GM23338 (cell line): ENCODE data around the gene TRMT61A. TPM values are rescaled to one million over a fixed set of nuclear protein-coding genes. Genes with fewer than 3 reads are reported as not detected.

ENCODE experiments used
- ATAC-seq: fragments of 200-7000 bp; cut with Tn5 transposase; 3 replicates; pipeline ENCODE4 v1.9.1; 2020
- DNase-seq: peaks from one replicate; pipeline ENCODE4 v3.0.0-alpha.2; 2015; ENCODE audit warnings: low spot score
- H2AFZ ChIP-seq: fragments of 200-600 bp; sonication (generic); 2 replicates; pipeline ENCODE4 v1.8.0; 2016; ENCODE audit warnings: antibody characterized with exemption, mild to moderate bottlenecking, moderate library complexity
- H3F3A ChIP-seq: fragments of 200-600 bp; sonication (generic); replicated peaks from 2 replicates; pipeline ENCODE4 v1.8.0; 2017; ENCODE audit warnings: antibody characterized with exemption, mixed run types, low read depth
- H3K27ac ChIP-seq: fragments of 200-600 bp; sonication (generic); 2 replicates; pipeline ENCODE4 v1.6.1; 2016; ENCODE audit warnings: low read depth
- H3K27me3 ChIP-seq: fragments of 200-600 bp; sonication (generic); 2 replicates; pipeline ENCODE4 v1.8.0; 2016; ENCODE audit warnings: mild to moderate bottlenecking, mixed run types, moderate library complexity; ENCODE audit not compliant: insufficient read depth
- H3K36me3 ChIP-seq: fragments of 200-600 bp; sonication (generic); 2 replicates; pipeline ENCODE4 v1.8.0; 2016; ENCODE audit warnings: mild to moderate bottlenecking; ENCODE audit not compliant: insufficient read depth
- H3K4me1 ChIP-seq: fragments of 200-600 bp; sonication (generic); 2 replicates; pipeline ENCODE4 v1.8.0; 2016; ENCODE audit warnings: mild to moderate bottlenecking, moderate library complexity; ENCODE audit not compliant: insufficient read depth
- H3K4me2 ChIP-seq: fragments of 200-600 bp; sonication (generic); 2 replicates; pipeline ENCODE4 v1.7.1; 2017; ENCODE audit warnings: mixed run types
- H3K4me3 ChIP-seq: fragments of 200-600 bp; sonication (generic); 2 replicates; pipeline ENCODE4 v1.6.1; 2016; ENCODE audit warnings: mixed run types
- H3K79me2 ChIP-seq: fragments of 200-600 bp; sonication (generic); replicated peaks from 2 replicates; pipeline ENCODE4 v1.8.0; 2017; ENCODE audit warnings: mild to moderate bottlenecking; ENCODE audit not compliant: insufficient read depth
- H3K9me2 ChIP-seq: fragments of 200-600 bp; sonication (generic); 2 replicates; pipeline ENCODE4 v1.8.0; 2017; ENCODE audit not compliant: insufficient read depth
- H4K20me1 ChIP-seq: fragments of 200-600 bp; sonication (generic); replicated peaks from 2 replicates; pipeline ENCODE4 v1.8.0; 2017; ENCODE audit warnings: mild to moderate bottlenecking; ENCODE audit not compliant: insufficient read depth
- H3K27ac Mint-ChIP-seq: 2 replicates; pipeline ENCODE4 v1.8.0; 2020; ENCODE audit warnings: inconsistent platforms, mild to moderate bottlenecking, moderate library complexity, mixed read lengths
- H3K27me3 Mint-ChIP-seq: 3 replicates; pipeline ENCODE4 v1.8.0; 2022; ENCODE audit warnings: low read depth, mild to moderate bottlenecking, moderate library complexity, mixed read lengths, inconsistent platforms; ENCODE audit not compliant: insufficient read depth, poor library complexity
- H3K36me3 Mint-ChIP-seq: 3 replicates; pipeline ENCODE4 v1.8.0; 2021; ENCODE audit warnings: low read depth, mild to moderate bottlenecking, inconsistent platforms, moderate library complexity, mixed read lengths
- H3K4me1 Mint-ChIP-seq: 3 replicates; pipeline ENCODE4 v1.8.0; 2020; ENCODE audit warnings: mild to moderate bottlenecking, inconsistent platforms, mixed read lengths
- H3K4me3 Mint-ChIP-seq: 3 replicates; pipeline ENCODE4 v1.8.0; 2021; ENCODE audit warnings: moderate library complexity, mild to moderate bottlenecking, inconsistent platforms, mixed read lengths
- H3K9me3 Mint-ChIP-seq: 3 replicates; pipeline ENCODE4 v1.8.0; 2020; ENCODE audit warnings: moderate library complexity, mild to moderate bottlenecking, inconsistent platforms, mixed read lengths
- CREB1 ChIP-seq: fragments of 250-450 bp; sonication (Bioruptor Pico); IDR thresholded peaks from 2 replicates; pipeline ENCODE4 v1.5.0; 2020; ENCODE audit warnings: low read depth, mild to moderate bottlenecking, moderate library complexity
- EZH2 ChIP-seq: fragments of 200-600 bp; sonication (generic); IDR thresholded peaks from one replicate; pipeline ENCODE4 v1.8.0; 2017; ENCODE audit warnings: antibody characterized with exemption, mild to moderate bottlenecking, low read depth; ENCODE audit not compliant: unreplicated experiment
- JUNB ChIP-seq: IDR thresholded peaks from one replicate; pipeline ENCODE4 v1.6.1; 2016; ENCODE audit warnings: antibody characterized with exemption; ENCODE audit not compliant: unreplicated experiment
- POLR2AphosphoS5 ChIP-seq: IDR thresholded peaks from 2 replicates; pipeline ENCODE4 v1.6.1; 2016; ENCODE audit warnings: antibody characterized with exemption, low read depth
- ZNF114 ChIP-seq: fragments of 250-450 bp; sonication (Bioruptor Pico); IDR thresholded peaks from 2 replicates; pipeline ENCODE4 v1.5.0; 2020; ENCODE audit warnings: mild to moderate bottlenecking, moderate library complexity
- ZNF331 ChIP-seq: fragments of 250-450 bp; sonication (Bioruptor Pico); IDR thresholded peaks from 2 replicates; pipeline ENCODE4 v1.5.0; 2020; ENCODE audit warnings: low read depth, mild to moderate bottlenecking, moderate library complexity
- polyA plus RNA-seq: library from polyadenylated mRNA; unstranded; fragments of >200 nt; fragmentation: Nextera tagmentation; extraction: Ambion mirVana; gene quantifications from 2 replicates; pipeline ENCODE4 v1.2.1, GENCODE V29; 2016
- total RNA-seq: library from RNA; depleted of rRNA; stranded (reverse); fragments of >200 nt; shearing (Covaris generic); gene quantifications from 2 replicates; pipeline ENCODE4 v1.2.3, GENCODE V29; 2014
- TF ChIP-seq, protein P1 (sequence below), 2 experiments: fragments of 200-600 bp in 1 of 2; sonication (generic) in 1 of 2; conservative IDR thresholded peaks; 2 replicates each; pipeline versions ENCODE4 v1.5.1 to v1.6.1; 2016 to 2017; ENCODE audit warnings: antibody characterized with exemption in 2 of 2, low read depth in 2 of 2, mild to moderate bottlenecking in 2 of 2, moderate library complexity in 1 of 2
- TF ChIP-seq, protein P2 (sequence below): IDR thresholded peaks from 2 replicates; pipeline ENCODE4 v1.6.1; 2016; ENCODE audit warnings: antibody characterized with exemption
- TF ChIP-seq, protein P3 (sequence below): IDR thresholded peaks from one replicate; pipeline ENCODE4 v1.6.1; 2018; ENCODE audit warnings: antibody characterized with exemption; ENCODE audit not compliant: unreplicated experiment

The TRMT61A gene
- total and polyA plus RNA-seq, 2 experiments from 2014 or later = 13.4 to 28.2 TPM

DNA sequence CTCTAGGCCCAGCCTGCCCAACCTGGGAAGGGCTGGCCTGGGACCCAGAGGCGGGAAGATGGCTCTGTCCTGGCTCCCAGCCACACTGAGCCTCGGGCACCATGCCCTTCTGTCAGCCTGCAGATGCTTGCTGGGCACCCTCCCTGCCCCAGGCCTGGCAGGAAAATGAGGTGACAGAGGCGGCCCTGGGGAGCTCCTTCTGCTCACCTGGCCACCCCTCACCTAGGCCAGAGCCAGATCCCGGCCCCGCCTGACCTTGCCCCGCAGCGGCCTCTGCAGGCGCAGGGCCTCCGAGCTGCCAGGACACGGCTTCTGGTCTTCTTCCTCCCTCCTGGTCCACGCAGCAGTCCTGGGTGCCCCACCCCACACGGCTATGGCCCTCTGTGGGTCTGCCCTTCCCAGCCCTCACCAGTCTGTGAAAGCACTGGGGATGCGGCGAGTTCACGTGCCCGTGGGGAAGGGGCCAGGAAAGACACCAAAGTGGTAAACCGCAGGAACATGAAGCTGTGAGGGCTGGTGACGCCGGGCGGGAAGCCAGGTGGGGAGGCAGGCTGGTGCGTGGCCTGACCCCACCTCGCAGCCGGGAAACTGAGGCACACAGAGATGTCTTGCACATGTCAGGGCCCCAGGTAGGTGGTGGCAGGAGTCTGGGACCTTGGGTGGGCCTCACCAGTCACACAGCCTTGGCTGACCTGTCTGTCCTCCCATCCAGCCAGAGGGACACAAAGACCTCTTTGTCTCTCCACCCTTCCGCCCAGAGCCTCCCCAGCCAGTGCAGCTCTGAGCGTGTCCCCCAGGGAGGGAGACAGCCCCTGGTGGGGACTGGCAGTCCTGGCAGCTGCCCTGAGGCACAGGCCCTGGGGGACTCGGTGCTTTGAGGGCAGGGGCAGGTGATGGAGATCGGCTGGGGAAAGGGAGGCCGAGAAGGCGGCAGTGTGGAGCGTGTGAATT, 20.6 kb downstream of the TRMT61A start:
- TF ChIP-seq POLR2AphosphoS5 = no peak
- TF ChIP-seq, protein P1, sequence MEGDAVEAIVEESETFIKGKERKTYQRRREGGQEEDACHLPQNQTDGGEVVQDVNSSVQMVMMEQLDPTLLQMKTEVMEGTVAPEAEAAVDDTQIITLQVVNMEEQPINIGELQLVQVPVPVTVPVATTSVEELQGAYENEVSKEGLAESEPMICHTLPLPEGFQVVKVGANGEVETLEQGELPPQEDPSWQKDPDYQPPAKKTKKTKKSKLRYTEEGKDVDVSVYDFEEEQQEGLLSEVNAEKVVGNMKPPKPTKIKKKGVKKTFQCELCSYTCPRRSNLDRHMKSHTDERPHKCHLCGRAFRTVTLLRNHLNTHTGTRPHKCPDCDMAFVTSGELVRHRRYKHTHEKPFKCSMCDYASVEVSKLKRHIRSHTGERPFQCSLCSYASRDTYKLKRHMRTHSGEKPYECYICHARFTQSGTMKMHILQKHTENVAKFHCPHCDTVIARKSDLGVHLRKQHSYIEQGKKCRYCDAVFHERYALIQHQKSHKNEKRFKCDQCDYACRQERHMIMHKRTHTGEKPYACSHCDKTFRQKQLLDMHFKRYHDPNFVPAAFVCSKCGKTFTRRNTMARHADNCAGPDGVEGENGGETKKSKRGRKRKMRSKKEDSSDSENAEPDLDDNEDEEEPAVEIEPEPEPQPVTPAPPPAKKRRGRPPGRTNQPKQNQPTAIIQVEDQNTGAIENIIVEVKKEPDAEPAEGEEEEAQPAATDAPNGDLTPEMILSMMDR (conservative IDR thresholded peaks at IDR 0.05; ENCODE audit: low read depth in 2 of 2) = peak in 1 of 2 experiments; percentile 33; a peak in 2 of 4 replicates
- Histone ChIP-seq H3K4me1 (no peaks in the 10 kb centered on the region), H3K4me2 (no peak overlapping the region), H3K36me3 (no peaks in the 10 kb centered on the region), H3K4me3 (no peak overlapping the region), H3K27ac (no peak overlapping the region), H3K27me3 (no peaks in the 10 kb centered on the region), H2AFZ (no peak overlapping the region), H3K9me2 (no peaks in the 10 kb centered on the region), H3K79me2 (no peaks in the 10 kb centered on the region), H4K20me1 (no peaks in the 10 kb centered on the region), H3F3A (no peaks in the 10 kb centered on the region)
- Mint-ChIP-seq H3K27me3 (peaks cover 8% of the 10 kb centered on the region), H3K4me1 (peaks cover 5% of the 10 kb centered on the region; the same call in 1 of the 3 replicates), H3K27ac (no peak overlapping the region), H3K9me3 (no peaks in the 10 kb centered on the region), H3K36me3 (no peaks in the 10 kb centered on the region; the same call in 2 of the 3 replicates), H3K4me3 (no peak overlapping the region)
- ATAC-seq (peak; percentile 10), DNase-seq (no peak)

DNA sequence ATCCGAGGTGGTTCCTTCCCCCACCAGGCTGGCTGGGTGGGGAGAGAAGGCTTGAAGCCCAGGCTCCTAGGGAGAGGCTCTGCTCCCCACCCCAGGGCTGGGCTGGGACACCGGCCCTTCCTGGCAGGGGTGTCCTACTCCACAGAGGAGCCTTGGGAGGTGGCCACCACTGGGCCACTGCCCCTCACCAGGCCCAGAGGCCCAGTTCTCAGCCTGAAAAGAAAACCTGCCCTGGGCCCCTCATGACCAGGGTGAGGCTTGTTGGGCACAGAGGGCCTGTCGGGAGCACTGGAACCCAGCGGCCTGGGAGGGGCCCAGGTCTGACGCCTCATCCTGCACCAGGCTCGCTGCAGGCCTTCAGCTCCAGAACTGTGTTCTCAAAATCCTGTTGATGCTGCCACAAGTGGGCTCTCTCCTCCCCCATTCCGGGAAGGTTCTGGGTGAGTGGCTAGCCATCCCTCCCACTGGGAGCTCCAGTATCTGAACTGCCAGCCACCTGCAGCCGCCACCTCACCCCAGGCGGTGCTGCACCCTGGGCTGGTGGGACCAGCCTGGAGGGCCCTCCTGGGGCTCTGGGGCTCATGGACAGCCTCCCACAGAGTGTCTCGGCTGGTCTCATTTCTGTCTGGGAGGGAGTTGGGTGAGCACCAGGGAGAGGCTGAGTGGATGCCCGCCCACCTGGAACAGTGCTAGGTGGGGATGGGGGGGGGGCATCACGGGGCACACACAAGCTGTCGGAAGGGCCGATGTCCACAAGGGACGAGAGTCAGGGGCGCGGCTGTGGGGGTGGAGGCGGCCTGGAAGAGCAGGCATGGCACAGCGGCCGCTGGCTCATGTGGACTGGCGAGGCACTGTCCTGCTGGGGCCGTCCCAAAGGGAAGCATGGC, 21.7 kb downstream of the TRMT61A start:
- H3K27ac ChIP-seq = no peak overlapping the region
- H3K27me3 ChIP-seq = no peaks in the 10 kb centered on the region
- ATAC-seq (no peak), DNase-seq (no peak)
- no peak overlapping the region for H3K27ac Mint-ChIP-seq
- no peaks in the 10 kb centered on the region for H3K4me1 ChIP-seq
- H3K4me3 Mint-ChIP-seq = no peak overlapping the region
- no peaks in the 10 kb centered on the region for H4K20me1 ChIP-seq
- no peak overlapping the region for H3K4me3 ChIP-seq
- no peaks in the 10 kb centered on the region for H3K79me2 ChIP-seq
- H3F3A ChIP-seq = no peaks in the 10 kb centered on the region
- no peak overlapping the region for H3K4me2 ChIP-seq
- H3K9me3 Mint-ChIP-seq = no peaks in the 10 kb centered on the region
- H3K36me3 ChIP-seq = no peaks in the 10 kb centered on the region
- no peaks in the 10 kb centered on the region; the same call in 2 of the 3 replicates for H3K36me3 Mint-ChIP-seq
- peaks cover 6% of the 10 kb centered on the region for H3K27me3 Mint-ChIP-seq
- H3K9me2 ChIP-seq = no peaks in the 10 kb centered on the region
- peaks cover 5% of the 10 kb centered on the region; the same call in 1 of the 3 replicates for H3K4me1 Mint-ChIP-seq
- no peak overlapping the region for H2AFZ ChIP-seq
- TF ChIP-seq EZH2 = no peak
- TF ChIP-seq CREB1 (CRISPR knock-in tag) = no peak
- TF ChIP-seq, protein P2, sequence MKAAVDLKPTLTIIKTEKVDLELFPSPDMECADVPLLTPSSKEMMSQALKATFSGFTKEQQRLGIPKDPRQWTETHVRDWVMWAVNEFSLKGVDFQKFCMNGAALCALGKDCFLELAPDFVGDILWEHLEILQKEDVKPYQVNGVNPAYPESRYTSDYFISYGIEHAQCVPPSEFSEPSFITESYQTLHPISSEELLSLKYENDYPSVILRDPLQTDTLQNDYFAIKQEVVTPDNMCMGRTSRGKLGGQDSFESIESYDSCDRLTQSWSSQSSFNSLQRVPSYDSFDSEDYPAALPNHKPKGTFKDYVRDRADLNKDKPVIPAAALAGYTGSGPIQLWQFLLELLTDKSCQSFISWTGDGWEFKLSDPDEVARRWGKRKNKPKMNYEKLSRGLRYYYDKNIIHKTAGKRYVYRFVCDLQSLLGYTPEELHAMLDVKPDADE = no peak
- TF ChIP-seq JUNB = no peak
- TF ChIP-seq POLR2AphosphoS5 = no peak
- no peak for TF ChIP-seq ZNF331
- TF ChIP-seq, protein P1 (conservative IDR thresholded peaks at IDR 0.05; ENCODE audit: low read depth in 2 of 2) = no peak
- TF ChIP-seq, protein P3, sequence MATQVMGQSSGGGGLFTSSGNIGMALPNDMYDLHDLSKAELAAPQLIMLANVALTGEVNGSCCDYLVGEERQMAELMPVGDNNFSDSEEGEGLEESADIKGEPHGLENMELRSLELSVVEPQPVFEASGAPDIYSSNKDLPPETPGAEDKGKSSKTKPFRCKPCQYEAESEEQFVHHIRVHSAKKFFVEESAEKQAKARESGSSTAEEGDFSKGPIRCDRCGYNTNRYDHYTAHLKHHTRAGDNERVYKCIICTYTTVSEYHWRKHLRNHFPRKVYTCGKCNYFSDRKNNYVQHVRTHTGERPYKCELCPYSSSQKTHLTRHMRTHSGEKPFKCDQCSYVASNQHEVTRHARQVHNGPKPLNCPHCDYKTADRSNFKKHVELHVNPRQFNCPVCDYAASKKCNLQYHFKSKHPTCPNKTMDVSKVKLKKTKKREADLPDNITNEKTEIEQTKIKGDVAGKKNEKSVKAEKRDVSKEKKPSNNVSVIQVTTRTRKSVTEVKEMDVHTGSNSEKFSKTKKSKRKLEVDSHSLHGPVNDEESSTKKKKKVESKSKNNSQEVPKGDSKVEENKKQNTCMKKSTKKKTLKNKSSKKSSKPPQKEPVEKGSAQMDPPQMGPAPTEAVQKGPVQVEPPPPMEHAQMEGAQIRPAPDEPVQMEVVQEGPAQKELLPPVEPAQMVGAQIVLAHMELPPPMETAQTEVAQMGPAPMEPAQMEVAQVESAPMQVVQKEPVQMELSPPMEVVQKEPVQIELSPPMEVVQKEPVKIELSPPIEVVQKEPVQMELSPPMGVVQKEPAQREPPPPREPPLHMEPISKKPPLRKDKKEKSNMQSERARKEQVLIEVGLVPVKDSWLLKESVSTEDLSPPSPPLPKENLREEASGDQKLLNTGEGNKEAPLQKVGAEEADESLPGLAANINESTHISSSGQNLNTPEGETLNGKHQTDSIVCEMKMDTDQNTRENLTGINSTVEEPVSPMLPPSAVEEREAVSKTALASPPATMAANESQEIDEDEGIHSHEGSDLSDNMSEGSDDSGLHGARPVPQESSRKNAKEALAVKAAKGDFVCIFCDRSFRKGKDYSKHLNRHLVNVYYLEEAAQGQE = no peak
- no peak for TF ChIP-seq ZNF114
